Activated CD8-positive, alpha-beta T cell treated with anti-CD3 and anti-CD28 coated beads for 36 hours (primary cell): ENCODE measurements around the gene AJM1. TPM values are rescaled to one million over a fixed set of nuclear protein-coding genes. Genes with fewer than 3 reads are reported as not detected.
"Not testable (repeated sequence)": the region's sequence is repeated elsewhere in the genome, so short reads cannot be mapped to it uniquely, and the experiment has no call there.

Experiments used
- ATAC-seq: fragments of 200-7000 bp; cut with Tn5 transposase; one replicate; pipeline ENCODE4 v1.10.0; 2021; ENCODE audit warnings: mild to moderate bottlenecking, moderate library complexity
- CTCF ChIA-PET: fragments of 350-600 bp; sonication (Branson Sonifier 250); formaldehyde crosslinking; loops from one replicate; lab custom pipeline; 2021; ENCODE audit warnings: antibody characterized with exemption; lab: Charles Lee
- POLR2A ChIA-PET: fragments of 350-600 bp; sonication (Branson Sonifier 250); formaldehyde crosslinking; loops from one replicate; lab custom pipeline; 2021; ENCODE audit warnings: antibody characterized with exemption; lab: Charles Lee
- DNase-seq: peaks from one replicate; pipeline ENCODE4 v3.0.0-alpha.2; 2020
- H3K27ac Mint-ChIP-seq: one replicate; pipeline ENCODE4 v1.8.0; 2021; ENCODE audit warnings: mild to moderate bottlenecking, mixed read lengths
- H3K27me3 Mint-ChIP-seq: one replicate; pipeline ENCODE4 v1.8.0; 2021; ENCODE audit warnings: mixed read lengths
- H3K36me3 Mint-ChIP-seq: one replicate; pipeline ENCODE4 v1.8.0; 2021; ENCODE audit warnings: low read depth, mixed read lengths
- H3K4me1 Mint-ChIP-seq: one replicate; pipeline ENCODE4 v1.8.0; 2021; ENCODE audit warnings: low read depth, mixed read lengths
- H3K4me3 Mint-ChIP-seq: one replicate; pipeline ENCODE4 v1.8.0; 2021; ENCODE audit warnings: mild to moderate bottlenecking, moderate library complexity, mixed read lengths
- H3K9me3 Mint-ChIP-seq: one replicate; pipeline ENCODE4 v1.8.0; 2021; ENCODE audit warnings: mixed read lengths
- intact Hi-C: fragments of 100-400 bp; cut with micrococcal nuclease; formaldehyde crosslinking; loops from one replicate; pipeline ENCODE4 v1.10.0; 2022
- total RNA-seq, 2 experiments: library from RNA; stranded (reverse); gene quantifications; one replicate each; pipeline ENCODE4 v1.2.3, GENCODE V29; 2021
- TF ChIP-seq, protein P1 (sequence below): fragments of 200-600 bp; IDR thresholded peaks from one replicate; pipeline ENCODE4 v1.8.0; 2022; ENCODE audit warnings: antibody characterized with exemption, mild to moderate bottlenecking

The AJM1 gene
- total RNA-seq, 2 experiments from 2014 or later = 5.8 to 6.4 TPM

DNA sequence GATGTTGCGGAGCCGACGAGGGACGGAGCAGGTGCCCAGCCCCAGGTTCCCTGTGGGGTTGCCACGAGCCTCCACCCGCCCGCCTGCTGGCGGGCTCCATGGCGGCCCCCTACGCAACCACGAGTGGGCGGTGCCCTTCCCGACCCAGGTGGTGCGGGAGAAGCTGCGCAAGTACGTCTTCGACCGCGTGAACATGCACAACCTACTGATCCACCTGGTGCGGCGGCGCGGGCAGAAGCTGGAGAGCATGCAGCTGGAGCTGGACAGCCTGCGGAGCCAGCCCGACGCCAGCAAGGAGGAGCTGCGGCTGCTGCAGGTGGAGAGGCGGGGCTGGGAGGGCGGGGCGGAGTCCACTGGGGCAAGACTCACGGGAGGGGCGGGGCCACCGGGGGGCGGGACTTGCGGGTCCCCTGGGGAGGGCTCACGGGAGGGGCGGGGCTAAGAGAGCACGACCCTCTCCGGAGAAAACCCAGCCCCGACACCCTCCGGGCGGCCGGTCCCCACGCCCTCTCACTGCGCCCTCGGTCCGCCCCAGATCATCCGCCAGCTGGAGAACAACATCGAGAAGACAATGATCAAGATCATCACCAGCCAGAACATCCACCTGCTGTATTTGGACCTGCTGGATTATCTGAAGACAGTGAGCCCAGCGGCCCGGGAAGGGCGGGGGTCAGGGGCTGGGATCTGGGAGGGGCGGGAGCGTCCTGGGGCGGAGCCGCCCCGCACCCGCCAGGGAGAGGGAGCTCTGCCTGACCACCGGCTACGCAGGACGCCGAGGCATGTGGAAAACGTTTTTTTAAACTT, 42.2 kb upstream of the AJM1 start:
- no peaks in the 10 kb centered on the region for H3K36me3 Mint-ChIP-seq
- H3K9me3 Mint-ChIP-seq = no peaks in the 10 kb centered on the region
- intact Hi-C loops = loop anchor here (10.0 kb wide), 1 partner anchor 55 kb away; the partner anchor contains the start of genes LCN10 and LCN6
- H3K4me3 Mint-ChIP-seq = peak overlapping the region; percentile 72
- peaks cover 28% of the 10 kb centered on the region for H3K4me1 Mint-ChIP-seq
- ATAC-seq (peak; percentile 87), DNase-seq (peak; percentile 94)
- TF ChIP-seq, protein P1, sequence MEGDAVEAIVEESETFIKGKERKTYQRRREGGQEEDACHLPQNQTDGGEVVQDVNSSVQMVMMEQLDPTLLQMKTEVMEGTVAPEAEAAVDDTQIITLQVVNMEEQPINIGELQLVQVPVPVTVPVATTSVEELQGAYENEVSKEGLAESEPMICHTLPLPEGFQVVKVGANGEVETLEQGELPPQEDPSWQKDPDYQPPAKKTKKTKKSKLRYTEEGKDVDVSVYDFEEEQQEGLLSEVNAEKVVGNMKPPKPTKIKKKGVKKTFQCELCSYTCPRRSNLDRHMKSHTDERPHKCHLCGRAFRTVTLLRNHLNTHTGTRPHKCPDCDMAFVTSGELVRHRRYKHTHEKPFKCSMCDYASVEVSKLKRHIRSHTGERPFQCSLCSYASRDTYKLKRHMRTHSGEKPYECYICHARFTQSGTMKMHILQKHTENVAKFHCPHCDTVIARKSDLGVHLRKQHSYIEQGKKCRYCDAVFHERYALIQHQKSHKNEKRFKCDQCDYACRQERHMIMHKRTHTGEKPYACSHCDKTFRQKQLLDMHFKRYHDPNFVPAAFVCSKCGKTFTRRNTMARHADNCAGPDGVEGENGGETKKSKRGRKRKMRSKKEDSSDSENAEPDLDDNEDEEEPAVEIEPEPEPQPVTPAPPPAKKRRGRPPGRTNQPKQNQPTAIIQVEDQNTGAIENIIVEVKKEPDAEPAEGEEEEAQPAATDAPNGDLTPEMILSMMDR = no peak
- ChIA-PET POLR2A (interaction anchor here (0.6 to 1.5 kb wide), 3 partner anchors 8 to 145 kb away, joined by 3 to 4 read pairs (median 3); partner anchors contain the start of gene C8G), CTCF (interaction anchor here (1.5 to 2.1 kb wide), 3 partner anchors 8 to 235 kb away, joined by 4 to 7 read pairs (median 6); no protein-coding TSS in a partner anchor)
- no peak overlapping the region for H3K27ac Mint-ChIP-seq
- peaks cover 11% of the 10 kb centered on the region for H3K27me3 Mint-ChIP-seq

DNA sequence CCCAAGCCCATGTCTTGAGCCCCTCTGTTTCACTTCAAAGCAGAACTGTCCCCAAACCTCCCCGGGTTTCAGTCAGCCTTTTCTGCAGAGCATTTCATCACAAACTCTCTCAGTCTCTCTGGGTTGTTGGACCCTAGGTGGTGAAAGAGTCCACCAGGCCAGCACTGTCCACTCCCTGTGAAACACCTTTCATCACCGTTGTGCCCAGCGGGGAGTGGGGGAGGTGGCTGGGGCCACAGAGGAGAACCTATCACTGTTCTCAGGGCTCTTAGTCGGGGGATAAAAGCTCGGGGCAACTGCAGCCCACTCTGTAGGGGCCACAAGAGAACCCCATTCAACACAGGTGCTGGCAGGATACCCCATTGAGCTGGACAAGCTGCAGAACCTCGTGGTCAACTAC, 40.0 kb upstream of the AJM1 start:
- Mint-ChIP-seq H3K4me1 (peaks cover 21% of the 10 kb centered on the region), H3K36me3 (no peaks in the 10 kb centered on the region), H3K4me3 (no peak overlapping the region), H3K9me3 (no peaks in the 10 kb centered on the region), H3K27ac (no peak overlapping the region), H3K27me3 (peaks cover 7% of the 10 kb centered on the region)
- DNase-seq = no peak
- ATAC-seq = no peak
- POLR2A ChIA-PET = no interaction called here
- CTCF ChIA-PET = no interaction called here
- intact Hi-C loops = loop anchor here (10.0 kb wide), 1 partner anchor 58 kb away; the partner anchor contains the start of genes LCN10 and LCN6
- TF ChIP-seq, protein P1 = no peak

DNA sequence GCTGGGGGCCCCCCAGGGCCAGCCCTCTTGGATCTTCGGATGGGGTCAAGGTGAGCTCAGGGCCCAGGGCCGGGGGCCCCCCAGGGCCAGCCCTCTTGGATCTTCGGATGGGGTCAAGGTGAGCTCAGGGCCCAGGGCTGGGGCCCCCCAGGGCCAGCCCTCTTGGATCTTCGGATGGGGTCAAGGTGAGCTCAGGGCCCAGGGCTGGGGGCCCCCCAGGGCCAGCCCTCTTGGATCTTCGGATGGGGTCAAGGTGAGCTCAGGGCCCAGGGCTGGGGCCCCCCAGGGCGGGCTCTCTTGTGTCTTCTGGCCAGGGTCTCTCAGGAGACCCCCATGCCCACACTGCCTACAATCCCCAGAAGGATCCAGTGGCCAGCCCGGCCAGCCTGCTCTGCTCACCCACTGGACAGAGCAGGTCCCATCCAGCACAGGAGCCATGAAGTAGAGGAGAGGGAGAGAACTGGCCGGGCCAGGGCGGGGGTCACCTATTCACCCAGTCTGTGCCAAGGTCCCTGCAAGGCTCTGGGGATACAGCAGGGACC, 39.2 kb upstream of the AJM1 start:
- H3K9me3 Mint-ChIP-seq, DNase-seq, ATAC-seq, H3K4me3 Mint-ChIP-seq, CTCF ChIA-PET, H3K27ac Mint-ChIP-seq, H3K36me3 Mint-ChIP-seq, H3K27me3 Mint-ChIP-seq: not testable (repeated sequence)
- H3K4me1 Mint-ChIP-seq = peaks cover 21% of the 10 kb centered on the region
- POLR2A ChIA-PET = interaction anchor here (1.4 kb wide), 1 partner anchor 132 kb away, joined by 3 read pairs; no protein-coding TSS in a partner anchor
- intact Hi-C loops = loop anchor here (10.0 kb wide), 1 partner anchor 58 kb away; the partner anchor contains the start of genes LCN10 and LCN6

DNA sequence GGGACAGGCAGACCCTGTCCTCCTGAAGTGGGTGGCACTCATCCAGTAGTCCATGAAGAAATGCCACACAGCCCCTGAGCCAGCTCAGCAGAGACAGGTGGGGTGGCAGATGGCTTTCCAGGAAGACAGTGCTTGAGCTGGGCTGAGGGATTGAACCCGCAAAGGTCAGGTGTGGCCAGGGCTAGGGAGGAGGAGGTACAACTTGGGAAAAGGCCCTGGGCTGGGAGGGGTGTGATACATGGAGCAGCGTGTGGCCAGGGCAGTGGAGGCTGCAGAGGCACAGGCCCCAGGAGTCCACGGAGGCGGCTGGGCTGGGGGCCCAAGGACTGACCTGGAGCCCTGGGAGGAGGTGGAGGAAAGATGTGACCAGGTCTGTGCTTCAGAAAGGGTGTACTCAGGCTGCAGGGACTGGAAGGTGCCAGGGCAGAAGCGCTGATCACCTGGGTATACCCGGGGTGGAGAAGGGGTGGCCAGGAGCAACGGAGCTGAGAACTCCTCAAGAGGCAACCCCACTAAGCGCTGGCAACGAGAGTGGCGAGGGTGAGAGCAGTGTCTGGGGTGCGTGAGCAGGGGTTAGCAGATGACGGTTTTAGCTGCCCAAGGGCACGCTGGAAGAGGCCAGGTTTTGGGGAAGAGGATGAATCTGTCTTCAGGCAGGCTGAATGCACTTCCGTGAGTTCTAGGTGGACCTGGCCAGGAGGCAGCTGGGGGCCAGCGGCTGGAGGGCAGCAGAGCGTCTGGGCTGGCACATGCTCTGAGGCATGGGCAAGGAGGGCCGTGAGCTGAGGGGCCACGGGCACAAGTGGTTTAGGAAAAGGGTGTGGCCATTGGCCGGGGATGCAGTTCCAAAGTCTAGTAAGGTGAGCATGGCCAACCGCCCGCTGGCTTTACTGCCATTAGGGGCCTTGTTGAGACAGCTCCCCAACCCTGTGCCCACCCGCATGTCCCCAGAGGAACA, 38.4 kb upstream of the AJM1 start:
- Mint-ChIP-seq H3K4me1 (peaks cover 22% of the 10 kb centered on the region), H3K27me3 (peaks cover 6% of the 10 kb centered on the region), H3K4me3 (no peak overlapping the region), H3K36me3 (no peaks in the 10 kb centered on the region), H3K9me3 (no peaks in the 10 kb centered on the region), H3K27ac (no peak overlapping the region)
- intact Hi-C loops = loop anchor here (10.0 kb wide), 1 partner anchor 59 kb away; the partner anchor contains the start of genes LCN10 and LCN6
- ChIA-PET POLR2A (interaction anchor here (0.8 to 1.4 kb wide), 2 partner anchors 11 to 131 kb away, joined by 3 to 4 read pairs; no protein-coding TSS in a partner anchor), CTCF (interaction anchor here (1.3 kb wide), 1 partner anchor 39 kb away, joined by 3 read pairs; no protein-coding TSS in a partner anchor)
- DNase-seq (no peak), ATAC-seq (no peak)
- TF ChIP-seq, protein P1 = no peak
